NCI-H345 (cell line): ENCODE measurements around the gene CDKN1C.
"Not testable (repeated sequence)": the region's sequence is repeated elsewhere in the genome, so short reads cannot be mapped to it uniquely, and the experiment has no call there.

Experiments used
- DNase-seq: peaks from one replicate; lab custom pipeline; 2025; lab: John Stamatoyannopoulos, UW

The CDKN1C gene

DNA sequence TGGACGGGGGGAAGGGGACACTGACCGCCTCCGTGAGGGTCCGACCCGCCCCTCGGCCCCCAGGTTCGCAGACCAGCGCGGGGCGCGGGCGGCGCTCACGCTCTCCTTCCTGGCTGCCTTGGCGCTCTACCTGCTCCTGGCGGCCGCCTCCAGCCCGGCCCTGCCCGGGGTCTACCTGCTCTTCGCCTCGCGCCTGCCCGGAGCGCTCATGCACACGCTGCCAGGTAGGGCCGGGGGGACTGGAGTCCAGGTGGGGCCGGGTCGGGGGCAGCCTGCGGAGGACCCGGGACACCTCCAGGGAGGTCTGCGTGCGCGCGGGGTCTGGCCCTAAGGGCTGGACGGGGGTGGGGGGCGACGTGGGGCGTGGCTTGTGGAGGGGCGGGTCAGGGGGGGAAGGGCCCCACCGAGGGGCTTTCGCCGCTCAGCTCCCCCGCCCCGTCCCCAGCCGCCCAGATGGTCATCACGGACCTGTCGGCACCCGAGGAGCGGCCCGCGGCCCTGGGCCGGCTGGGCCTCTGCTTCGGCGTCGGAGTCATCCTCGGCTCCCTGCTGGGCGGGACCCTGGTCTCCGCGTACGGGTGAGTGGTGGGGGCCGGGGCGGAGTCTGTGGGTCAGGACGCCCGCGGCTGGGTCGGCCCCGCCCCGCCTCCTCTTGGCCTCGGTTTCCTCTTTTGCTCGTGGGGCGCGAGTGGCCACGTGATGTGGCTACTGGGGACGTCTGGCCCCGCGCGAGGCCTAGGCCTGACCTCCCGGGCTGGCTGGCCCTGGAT is 23.7 kb upstream of the CDKN1C start:
- no peak for DNase-seq

DNA sequence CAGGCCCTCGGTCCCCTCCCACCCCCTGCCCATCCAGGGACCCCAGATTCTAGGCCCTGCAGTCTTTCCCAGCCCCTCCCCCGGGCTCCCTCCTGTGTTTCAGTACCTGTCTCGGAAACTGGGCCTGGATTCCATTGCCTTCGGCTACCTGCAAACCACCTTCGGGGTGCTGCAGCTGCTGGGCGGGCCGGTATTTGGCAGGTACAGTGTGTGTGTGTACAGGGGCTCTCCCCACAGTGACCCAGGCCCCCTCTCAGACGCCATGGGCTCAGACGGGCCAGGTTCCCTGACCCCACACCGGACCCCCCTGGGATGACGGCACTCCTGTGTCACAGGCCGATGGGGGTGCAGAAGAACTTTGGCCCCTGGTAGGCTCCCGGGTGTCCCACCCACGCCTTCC is 22.6 kb upstream of the CDKN1C start:
- DNase-seq: no peak

DNA sequence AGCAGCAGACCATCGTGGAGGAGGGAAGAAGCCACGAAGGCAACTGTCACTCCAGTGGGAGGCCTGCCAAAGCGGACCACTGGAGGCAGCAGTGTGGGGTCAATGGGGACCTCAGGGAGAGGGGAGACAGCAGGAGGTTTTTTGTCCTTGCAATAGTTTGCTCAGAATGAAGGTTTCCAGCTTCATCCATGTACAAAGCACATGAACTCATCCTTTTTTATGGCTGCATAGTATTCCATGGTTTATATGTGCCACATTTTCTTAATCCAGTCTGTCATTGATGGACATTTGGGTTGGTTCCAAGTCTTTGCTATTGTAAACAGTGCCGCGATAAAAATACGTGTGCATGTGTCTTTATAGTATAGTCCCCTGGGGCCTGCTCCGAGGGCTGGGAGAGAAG is 19.7 kb upstream of the CDKN1C start:
- not testable (repeated sequence) for DNase-seq

DNA sequence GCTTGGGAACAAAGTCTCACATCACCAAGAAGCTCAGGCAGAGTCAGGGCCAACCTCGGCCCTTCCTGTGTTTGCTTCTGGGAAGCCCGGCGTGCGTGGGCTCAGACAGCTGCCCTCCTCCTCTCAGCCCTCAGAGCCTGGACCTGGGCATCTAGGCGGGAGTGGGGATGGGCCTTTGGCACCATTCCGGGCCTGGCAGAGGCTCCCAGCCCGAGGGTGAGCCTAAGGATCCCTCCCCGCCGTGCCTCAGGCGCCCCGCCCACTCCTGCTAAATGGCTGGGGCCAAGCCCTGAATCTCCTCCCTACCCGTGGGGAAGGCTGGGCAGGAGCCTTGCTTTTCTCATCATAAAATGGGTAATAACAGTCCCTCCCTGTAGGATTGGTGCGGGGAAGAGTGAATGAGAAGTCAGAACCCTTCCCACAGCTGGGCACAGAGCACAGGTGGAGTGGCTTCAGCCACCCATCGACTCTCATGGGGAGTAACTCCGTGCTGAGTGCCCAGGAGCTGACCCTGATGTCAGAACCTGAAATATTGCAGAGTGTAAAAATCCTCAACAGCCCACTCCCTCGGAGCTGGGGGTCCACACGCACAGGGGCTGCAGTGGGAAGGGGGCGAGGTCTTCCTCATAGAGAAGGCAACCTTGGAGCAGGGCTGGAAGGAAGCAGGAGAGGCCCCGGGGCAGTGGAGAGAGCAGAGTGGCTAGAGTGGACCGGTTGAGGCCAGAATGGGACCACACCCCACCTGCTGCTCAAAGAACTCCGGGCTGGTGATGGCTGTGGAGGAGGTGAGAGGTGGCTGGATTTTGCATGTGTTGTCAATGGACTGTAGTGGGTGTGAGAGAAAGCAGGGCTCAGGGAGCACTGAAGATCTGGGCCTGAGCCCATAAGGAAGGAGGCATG is 18.8 kb upstream of the CDKN1C start:
- DNase-seq: no peak

DNA sequence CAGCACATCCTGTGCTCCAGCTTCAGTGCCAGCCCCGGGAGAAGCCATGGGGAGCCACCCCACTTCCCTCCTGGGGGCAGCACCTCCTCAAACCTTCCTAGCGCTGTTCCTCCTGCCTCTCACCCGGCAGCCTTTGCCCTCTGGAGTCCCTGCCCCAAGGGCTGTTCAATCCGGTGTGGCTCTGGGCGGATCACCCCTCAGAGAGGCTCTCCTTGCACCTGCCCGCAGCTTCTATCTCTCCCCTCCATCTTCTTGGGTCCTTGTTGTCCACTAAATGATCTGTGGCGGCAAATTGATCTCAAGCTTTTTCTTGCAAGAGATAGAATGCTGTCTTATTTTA is 18.1 kb upstream of the CDKN1C start:
- no peak for DNase-seq

DNA sequence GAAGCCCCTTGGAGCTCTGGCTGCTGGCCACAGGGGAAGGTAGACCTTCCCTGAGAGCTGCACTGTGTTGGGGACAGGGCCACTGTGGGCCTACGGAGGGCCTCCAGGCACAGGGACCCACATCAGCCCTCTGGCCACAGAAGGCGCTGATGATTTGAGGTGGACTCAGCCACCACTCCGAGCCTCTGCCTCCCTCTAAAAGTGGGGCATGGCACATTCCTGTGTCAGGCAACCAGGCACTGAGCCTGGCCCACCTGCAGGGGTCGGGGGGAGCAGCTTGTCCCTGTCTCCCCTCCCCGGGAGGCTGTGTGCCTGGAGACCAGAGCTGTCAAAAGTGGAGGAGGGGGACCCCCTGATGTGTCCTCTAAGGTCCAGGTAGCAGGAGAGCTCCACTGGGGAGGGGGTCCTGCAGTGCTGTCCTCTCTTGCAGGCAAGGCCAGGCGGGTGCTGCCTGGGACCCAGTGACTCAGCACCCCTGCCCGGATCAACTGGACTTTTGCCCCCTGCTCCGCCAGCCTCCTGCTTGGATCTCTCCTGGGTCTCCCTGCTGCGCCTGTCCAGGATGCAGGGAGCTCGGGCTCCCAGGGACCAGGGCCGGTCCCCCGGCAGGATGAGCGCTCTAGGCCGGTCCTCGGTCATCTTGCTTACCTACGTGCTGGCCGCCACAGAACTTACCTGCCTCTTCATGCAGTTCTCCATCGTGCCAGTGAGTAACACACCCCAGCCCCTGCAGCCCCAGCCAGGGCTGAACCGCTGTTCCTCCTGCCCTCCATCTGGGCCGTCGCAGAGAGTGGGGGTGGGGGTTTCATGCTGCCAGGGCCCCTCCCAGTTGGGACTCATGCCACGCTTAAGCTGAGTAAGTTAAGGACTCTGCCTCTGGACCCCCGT is 17.5 kb upstream of the CDKN1C start:
- DNase-seq: no peak

GRCh38 chr11:2901854-2902783 is 16.5 kb upstream of the CDKN1C start:
- DNase-seq: peak; percentile 97

- DNase-seq: no peak
These were observed 15.7 kb upstream of the CDKN1C start for GRCh38 chr11:2901196-2901796.

- no peak for DNase-seq
These were observed 13.7 kb upstream of the CDKN1C start for GRCh38 chr11:2899080-2899783.

DNA sequence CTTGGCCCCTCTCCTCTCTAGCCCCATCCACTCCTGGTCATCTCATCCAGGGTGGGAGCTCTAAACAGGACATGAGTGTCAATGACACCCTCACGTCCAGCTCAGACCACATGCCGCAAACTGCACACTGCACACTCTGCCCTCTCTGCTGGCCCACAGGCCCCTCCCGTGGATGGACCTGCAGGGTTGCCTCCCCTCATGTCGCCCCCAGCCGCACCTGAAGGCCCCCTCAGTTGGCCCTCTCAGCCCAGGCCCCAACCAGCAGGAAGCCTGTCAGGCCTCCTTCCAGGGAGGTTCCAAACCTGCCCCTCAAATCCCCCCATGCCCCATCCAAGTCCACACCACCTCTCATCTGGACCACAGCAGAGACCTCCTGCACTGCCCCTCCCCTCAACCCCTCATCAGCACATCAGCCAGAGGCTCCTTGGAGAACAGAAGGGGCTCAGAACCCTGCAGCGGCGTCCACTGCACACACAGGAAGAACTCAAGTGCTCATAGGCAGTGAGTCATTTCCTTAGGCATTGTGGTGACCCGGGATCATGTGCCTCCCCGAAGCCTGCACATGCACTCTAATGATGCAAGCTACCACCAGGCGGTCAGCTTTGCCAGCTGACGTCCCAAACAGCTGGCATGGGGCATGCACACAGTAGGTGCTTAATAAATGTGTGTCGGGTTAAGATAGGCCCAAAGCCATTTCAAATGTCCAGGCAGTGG is 12.9 kb upstream of the CDKN1C start:
- DNase-seq: no peak

DNA sequence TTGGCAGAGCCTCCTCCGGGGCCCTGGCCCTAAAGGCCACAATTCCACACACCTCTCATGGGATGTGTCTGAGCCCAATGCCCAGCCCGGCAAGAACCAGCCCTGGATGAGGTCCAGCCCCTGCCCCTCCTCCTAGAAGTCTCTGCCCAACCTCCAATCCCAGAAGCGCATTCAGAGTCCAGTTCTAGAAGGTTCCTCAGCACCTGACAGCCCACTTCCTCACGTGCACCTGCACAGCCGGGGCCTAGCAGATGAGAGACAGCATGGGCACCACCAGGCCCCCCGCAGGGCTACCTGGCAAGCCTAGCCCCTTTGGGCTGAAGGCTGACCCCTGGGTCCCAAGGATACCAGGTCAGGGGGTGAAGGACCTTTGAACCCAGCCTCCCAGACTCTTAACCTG is 11.5 kb upstream of the CDKN1C start:
- DNase-seq: no peak

DNA sequence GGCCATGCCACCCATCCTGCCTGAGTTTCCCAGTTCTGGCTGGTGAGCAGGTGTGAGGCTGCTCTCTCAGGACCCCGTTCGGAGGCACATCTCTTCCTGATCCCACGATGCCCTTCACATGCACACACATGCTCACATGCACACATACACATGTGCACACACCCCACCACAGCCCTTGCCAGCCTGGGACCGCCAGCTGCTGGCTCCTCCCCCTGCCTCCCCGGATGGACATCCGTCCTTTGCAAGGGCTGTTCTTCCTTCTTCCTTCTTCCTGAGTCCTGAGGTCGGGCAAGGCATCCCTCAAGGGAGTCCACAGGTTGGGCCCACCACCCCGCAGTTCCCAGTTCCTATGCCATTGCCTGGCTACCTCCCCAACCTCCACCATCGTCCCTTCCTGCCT is 10.5 kb upstream of the CDKN1C start:
- no peak for DNase-seq

- no peak for DNase-seq
These were observed 8.4 kb upstream of the CDKN1C start for GRCh38 chr11:2893935-2894334.

DNA sequence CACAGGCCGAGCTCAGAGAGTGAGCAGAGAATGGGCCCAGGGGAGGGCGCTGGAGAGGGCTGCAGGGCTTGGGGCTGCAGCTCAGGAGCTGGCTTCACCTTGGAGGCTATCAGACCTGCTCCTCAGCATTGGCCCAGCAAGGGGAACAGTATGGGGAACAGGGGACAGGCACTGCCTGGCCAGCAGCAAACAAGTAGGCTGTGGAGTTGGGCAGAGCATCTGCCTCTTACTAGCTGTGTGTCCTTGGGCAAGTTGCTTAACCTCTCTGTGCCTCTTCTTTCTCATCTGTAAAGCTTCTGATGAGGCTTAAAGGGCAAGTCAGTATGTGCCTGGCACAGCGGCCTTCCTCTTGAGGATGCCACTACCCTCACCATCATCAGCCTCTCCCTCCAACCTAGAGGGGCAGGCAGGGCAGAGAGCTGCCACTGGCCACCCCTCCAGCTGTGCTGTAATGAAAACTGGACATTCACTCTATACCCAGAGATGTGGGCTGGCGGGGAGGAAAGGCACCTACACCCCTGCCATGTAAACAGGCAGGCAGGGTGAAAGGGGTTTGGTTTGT is 7.5 kb upstream of the CDKN1C start:
- no peak for DNase-seq

DNA sequence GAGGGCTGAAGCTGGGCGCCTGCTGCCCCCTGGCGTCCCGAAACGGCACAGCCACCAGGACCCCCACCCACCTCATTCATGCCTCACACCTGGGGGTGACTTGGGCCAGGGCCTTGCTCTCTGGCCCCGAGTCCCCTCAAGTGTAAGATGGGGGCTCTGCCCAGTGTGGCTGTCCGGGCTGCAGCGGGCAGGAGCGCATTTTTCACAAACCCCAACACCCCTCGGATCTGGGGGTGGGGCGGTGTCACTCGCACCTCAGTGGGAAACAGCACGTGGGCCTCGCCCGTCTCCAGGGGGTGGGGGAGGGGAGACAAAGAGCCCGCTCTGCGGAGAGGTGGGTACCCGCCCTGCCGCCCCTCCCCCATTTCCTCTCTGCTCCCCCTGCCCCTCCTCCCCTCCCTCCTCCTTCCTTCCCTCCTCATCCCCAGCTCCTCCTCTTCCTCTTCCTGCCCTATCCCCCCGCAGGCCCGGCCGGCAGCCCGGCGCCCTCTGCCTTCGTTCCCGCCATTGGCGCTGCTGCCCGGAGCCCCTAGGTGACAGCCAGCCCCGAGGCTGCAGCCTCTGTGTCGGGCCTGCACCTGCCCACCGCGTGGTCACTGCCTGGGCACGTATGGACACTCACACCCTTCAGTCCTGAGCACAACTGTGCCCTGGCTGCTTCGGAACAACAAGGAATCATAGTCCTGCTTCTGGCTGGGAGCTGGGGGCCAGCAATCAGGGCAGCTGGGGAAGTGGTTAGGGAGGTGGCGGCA is 6.8 kb upstream of the CDKN1C start:
- DNase-seq: peak; percentile 64

DNA sequence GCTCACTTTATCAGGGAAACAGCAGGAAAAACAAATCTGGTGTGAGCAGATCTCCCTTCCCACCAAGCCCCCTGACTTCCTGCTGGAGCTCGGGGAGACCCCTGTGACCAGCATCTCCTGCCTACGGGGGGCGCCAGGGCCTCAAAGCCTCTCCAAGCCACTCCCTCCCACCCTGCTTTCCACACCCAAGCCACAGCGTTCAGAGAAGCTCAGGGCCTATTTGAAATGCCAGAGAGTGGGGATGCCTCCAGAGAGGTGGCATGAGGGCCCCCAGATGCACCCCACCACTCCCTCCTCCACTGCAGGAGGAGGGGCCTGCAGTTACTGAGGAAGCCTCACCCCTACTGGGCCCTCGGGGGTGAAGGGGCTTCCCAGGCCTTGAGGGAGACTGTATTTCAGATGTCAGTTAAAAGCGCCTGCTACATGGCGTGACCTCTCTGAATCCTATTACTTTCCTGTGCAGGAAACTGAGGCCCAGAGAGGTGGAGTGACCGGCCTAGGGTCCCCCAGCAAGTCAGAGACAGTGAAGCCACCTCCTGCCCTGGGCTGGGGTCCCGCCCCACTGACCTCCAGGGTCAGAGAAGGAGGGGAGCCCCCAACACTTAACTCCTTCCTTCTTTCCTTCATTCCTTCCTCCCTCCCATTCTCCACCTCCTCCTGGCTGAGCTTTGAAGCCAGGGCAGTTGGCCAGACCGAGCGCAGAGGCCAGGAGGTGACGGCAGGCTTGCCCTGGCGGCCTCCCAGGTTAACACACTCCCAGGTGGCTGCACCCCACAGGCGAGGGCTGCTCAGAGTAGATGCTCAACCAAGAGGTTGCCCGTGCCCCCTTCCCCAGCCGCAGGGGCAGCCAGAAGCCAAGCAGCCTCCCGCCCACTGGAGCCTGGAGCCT is 6.0 kb upstream of the CDKN1C start:
- DNase-seq: no peak
